ENCODE results near the gene HELZ2. TPM values are rescaled to one million over a fixed set of nuclear protein-coding genes. Genes with fewer than 3 reads are reported as not detected.

The HELZ2 gene
- total RNA-seq, 1 experiment from 2014 or later = 27.5 TPM

DNA sequence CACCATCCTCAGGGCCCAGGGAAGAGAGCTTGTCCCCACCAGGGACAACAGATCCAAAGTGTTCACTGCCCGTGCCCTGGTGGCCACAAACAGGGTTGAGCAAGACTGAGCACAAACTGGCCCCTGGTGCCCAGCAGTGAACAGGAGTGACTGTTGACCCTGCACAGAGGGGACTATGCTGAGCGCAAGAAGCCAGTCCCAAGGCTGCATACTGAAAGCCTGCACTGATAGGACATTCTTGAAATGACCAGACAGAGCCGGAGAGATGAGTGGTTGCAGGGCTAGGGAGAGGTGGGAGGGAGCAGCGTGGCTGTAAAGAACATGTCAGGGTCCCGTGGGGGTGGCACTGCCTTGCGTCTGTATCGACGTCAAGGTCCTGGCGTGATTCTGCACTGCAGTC, 23.0 kb downstream of the HELZ2 start:
- ATAC-seq = no peak
- no peak for DNase-seq (ENCODE audit: low spot score)
- H3K4me1 Mint-ChIP-seq = peaks cover 23% of the 10 kb centered on the region
- H3K27me3 Mint-ChIP-seq (ENCODE audit: low read depth) = no peaks in the 10 kb centered on the region
- H3K4me3 Mint-ChIP-seq = no peak overlapping the region
- H3K27ac Mint-ChIP-seq = peak overlapping the region; percentile 24; the same call in 1 of the 2 replicates
- no peaks in the 10 kb centered on the region for H3K9me3 Mint-ChIP-seq
- no peak for TF ChIP-seq GTF2I (CRISPR knock-in tag; conservative IDR thresholded peaks at IDR 0.05)
- no peak for TF ChIP-seq NFYB (CRISPR knock-in tag; conservative IDR thresholded peaks at IDR 0.05; ENCODE audit: low read depth)
- TF ChIP-seq ZNF423 (CRISPR knock-in tag; IDR thresholded peaks at IDR 0.05) = no peak
- TF ChIP-seq, protein P1, sequence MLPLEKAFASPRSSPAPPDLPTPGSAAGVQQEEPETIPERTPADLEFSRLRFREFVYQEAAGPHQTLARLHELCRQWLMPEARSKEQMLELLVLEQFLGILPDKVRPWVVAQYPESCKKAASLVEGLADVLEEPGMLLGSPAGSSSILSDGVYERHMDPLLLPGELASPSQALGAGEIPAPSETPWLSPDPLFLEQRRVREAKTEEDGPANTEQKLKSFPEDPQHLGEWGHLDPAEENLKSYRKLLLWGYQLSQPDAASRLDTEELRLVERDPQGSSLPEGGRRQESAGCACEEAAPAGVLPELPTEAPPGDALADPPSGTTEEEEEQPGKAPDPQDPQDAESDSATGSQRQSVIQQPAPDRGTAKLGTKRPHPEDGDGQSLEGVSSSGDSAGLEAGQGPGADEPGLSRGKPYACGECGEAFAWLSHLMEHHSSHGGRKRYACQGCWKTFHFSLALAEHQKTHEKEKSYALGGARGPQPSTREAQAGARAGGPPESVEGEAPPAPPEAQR (CRISPR knock-in tag; IDR thresholded peaks at IDR 0.05) = no peak
- no peak for TF ChIP-seq EMX1 (CRISPR knock-in tag; IDR thresholded peaks at IDR 0.05)
- TF ChIP-seq, protein P2, sequence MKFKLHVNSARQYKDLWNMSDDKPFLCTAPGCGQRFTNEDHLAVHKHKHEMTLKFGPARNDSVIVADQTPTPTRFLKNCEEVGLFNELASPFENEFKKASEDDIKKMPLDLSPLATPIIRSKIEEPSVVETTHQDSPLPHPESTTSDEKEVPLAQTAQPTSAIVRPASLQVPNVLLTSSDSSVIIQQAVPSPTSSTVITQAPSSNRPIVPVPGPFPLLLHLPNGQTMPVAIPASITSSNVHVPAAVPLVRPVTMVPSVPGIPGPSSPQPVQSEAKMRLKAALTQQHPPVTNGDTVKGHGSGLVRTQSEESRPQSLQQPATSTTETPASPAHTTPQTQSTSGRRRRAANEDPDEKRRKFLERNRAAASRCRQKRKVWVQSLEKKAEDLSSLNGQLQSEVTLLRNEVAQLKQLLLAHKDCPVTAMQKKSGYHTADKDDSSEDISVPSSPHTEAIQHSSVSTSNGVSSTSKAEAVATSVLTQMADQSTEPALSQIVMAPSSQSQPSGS (CRISPR knock-in tag; IDR thresholded peaks at IDR 0.05; ENCODE audit: borderline replicate concordance, low read depth) = no peak
- TF ChIP-seq, protein P3, sequence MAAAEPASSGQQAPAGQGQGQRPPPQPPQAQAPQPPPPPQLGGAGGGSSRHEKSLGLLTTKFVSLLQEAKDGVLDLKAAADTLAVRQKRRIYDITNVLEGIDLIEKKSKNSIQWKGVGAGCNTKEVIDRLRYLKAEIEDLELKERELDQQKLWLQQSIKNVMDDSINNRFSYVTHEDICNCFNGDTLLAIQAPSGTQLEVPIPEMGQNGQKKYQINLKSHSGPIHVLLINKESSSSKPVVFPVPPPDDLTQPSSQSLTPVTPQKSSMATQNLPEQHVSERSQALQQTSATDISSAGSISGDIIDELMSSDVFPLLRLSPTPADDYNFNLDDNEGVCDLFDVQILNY (CRISPR knock-in tag; IDR thresholded peaks at IDR 0.05) = no peak
- TF ChIP-seq, protein P4, sequence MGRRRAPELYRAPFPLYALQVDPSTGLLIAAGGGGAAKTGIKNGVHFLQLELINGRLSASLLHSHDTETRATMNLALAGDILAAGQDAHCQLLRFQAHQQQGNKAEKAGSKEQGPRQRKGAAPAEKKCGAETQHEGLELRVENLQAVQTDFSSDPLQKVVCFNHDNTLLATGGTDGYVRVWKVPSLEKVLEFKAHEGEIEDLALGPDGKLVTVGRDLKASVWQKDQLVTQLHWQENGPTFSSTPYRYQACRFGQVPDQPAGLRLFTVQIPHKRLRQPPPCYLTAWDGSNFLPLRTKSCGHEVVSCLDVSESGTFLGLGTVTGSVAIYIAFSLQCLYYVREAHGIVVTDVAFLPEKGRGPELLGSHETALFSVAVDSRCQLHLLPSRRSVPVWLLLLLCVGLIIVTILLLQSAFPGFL (CRISPR knock-in tag; IDR thresholded peaks at IDR 0.05; ENCODE audit: borderline replicate concordance) = no peak
- no peak for TF ChIP-seq CREM (CRISPR knock-in tag; IDR thresholded peaks at IDR 0.05)
- TF ChIP-seq, protein P5, sequence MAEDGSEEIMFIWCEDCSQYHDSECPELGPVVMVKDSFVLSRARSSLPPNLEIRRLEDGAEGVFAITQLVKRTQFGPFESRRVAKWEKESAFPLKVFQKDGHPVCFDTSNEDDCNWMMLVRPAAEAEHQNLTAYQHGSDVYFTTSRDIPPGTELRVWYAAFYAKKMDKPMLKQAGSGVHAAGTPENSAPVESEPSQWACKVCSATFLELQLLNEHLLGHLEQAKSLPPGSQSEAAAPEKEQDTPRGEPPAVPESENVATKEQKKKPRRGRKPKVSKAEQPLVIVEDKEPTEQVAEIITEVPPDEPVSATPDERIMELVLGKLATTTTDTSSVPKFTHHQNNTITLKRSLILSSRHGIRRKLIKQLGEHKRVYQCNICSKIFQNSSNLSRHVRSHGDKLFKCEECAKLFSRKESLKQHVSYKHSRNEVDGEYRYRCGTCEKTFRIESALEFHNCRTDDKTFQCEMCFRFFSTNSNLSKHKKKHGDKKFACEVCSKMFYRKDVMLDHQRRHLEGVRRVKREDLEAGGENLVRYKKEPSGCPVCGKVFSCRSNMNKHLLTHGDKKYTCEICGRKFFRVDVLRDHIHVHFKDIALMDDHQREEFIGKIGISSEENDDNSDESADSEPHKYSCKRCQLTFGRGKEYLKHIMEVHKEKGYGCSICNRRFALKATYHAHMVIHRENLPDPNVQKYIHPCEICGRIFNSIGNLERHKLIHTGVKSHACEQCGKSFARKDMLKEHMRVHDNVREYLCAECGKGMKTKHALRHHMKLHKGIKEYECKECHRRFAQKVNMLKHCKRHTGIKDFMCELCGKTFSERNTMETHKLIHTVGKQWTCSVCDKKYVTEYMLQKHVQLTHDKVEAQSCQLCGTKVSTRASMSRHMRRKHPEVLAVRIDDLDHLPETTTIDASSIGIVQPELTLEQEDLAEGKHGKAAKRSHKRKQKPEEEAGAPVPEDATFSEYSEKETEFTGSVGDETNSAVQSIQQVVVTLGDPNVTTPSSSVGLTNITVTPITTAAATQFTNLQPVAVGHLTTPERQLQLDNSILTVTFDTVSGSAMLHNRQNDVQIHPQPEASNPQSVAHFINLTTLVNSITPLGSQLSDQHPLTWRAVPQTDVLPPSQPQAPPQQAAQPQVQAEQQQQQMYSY (CRISPR knock-in tag; IDR thresholded peaks at IDR 0.05) = no peak
- POLR2A ChIA-PET = no interaction called here
- CTCF ChIA-PET = interaction anchor here (0.6 to 2.2 kb wide), 3 partner anchors 13 to 423 kb away, joined by 3 to 15 read pairs (median 4); no protein-coding TSS in a partner anchor
- no peaks in the 10 kb centered on the region for H3K36me3 Mint-ChIP-seq

DNA sequence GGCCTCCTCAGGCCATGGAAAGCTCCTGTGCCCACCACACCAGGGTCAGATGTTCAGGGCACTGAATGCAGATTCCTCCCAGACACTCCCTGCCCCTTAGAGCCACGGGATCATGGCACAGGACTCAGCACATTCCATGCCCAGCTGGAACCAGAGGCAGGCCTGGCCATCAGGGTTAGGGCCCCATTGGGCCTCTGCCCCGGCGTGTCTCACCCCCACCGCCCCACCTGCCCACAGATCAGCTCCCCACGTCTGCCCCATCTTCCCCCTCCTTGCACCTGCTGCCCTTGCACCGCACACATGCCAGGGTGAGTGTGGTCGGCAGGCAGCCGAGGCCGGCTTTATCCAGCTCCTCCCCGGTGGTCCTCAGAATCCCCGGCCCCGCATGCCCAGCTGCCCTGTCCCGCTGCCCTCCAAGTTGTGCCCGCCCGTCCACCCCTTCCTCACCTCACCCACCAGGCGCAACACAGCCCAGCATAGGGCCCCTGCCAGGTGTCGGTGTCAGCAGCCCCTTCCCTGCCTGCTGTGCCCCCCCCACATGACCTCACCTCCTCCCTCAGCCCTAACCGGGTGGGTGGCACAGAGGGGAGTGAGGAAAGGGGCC, 24.3 kb downstream of the HELZ2 start:
- no peak overlapping the region; the same call in 1 of the 2 replicates for H3K27ac Mint-ChIP-seq
- H3K36me3 Mint-ChIP-seq = no peaks in the 10 kb centered on the region
- H3K4me1 Mint-ChIP-seq = peaks cover 23% of the 10 kb centered on the region
- DNase-seq (ENCODE audit: low spot score) (no peak), ATAC-seq (no peak)
- H3K4me3 Mint-ChIP-seq = no peak overlapping the region
- POLR2A ChIA-PET = no interaction called here
- no peaks in the 10 kb centered on the region for H3K27me3 Mint-ChIP-seq (ENCODE audit: low read depth)
- CTCF ChIA-PET = interaction anchor here (2.2 kb wide), 1 partner anchor 12 kb away, joined by 15 read pairs; no protein-coding TSS in a partner anchor
- H3K9me3 Mint-ChIP-seq = no peaks in the 10 kb centered on the region
- TF ChIP-seq SMAD4 (CRISPR knock-in tag; IDR thresholded peaks at IDR 0.05) = no peak
- TF ChIP-seq, protein P6, sequence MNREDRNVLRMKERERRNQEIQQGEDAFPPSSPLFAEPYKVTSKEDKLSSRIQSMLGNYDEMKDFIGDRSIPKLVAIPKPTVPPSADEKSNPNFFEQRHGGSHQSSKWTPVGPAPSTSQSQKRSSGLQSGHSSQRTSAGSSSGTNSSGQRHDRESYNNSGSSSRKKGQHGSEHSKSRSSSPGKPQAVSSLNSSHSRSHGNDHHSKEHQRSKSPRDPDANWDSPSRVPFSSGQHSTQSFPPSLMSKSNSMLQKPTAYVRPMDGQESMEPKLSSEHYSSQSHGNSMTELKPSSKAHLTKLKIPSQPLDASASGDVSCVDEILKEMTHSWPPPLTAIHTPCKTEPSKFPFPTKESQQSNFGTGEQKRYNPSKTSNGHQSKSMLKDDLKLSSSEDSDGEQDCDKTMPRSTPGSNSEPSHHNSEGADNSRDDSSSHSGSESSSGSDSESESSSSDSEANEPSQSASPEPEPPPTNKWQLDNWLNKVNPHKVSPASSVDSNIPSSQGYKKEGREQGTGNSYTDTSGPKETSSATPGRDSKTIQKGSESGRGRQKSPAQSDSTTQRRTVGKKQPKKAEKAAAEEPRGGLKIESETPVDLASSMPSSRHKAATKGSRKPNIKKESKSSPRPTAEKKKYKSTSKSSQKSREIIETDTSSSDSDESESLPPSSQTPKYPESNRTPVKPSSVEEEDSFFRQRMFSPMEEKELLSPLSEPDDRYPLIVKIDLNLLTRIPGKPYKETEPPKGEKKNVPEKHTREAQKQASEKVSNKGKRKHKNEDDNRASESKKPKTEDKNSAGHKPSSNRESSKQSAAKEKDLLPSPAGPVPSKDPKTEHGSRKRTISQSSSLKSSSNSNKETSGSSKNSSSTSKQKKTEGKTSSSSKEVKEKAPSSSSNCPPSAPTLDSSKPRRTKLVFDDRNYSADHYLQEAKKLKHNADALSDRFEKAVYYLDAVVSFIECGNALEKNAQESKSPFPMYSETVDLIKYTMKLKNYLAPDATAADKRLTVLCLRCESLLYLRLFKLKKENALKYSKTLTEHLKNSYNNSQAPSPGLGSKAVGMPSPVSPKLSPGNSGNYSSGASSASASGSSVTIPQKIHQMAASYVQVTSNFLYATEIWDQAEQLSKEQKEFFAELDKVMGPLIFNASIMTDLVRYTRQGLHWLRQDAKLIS (CRISPR knock-in tag; IDR thresholded peaks at IDR 0.05; ENCODE audit: borderline replicate concordance) = no peak
- no peak for TF ChIP-seq OVOL2 (CRISPR knock-in tag; IDR thresholded peaks at IDR 0.05; ENCODE audit: borderline replicate concordance)
- TF ChIP-seq CBFB (CRISPR knock-in tag; IDR thresholded peaks at IDR 0.05; ENCODE audit: low read depth) = no peak
- no peak for TF ChIP-seq NR1H2 (CRISPR knock-in tag; IDR thresholded peaks at IDR 0.05)
- TF ChIP-seq RORB (CRISPR knock-in tag; IDR thresholded peaks at IDR 0.05) = no peak
- TF ChIP-seq NFE2L1 (CRISPR knock-in tag; IDR thresholded peaks at IDR 0.05) = no peak
- TF ChIP-seq, protein P7, sequence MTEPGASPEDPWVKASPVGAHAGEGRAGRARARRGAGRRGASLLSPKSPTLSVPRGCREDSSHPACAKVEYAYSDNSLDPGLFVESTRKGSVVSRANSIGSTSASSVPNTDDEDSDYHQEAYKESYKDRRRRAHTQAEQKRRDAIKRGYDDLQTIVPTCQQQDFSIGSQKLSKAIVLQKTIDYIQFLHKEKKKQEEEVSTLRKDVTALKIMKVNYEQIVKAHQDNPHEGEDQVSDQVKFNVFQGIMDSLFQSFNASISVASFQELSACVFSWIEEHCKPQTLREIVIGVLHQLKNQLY (CRISPR knock-in tag; IDR thresholded peaks at IDR 0.05) = no peak
- no peak for TF ChIP-seq ZNF317 (CRISPR knock-in tag; IDR thresholded peaks at IDR 0.05; ENCODE audit: borderline replicate concordance, low read depth)
- TF ChIP-seq, protein P8, sequence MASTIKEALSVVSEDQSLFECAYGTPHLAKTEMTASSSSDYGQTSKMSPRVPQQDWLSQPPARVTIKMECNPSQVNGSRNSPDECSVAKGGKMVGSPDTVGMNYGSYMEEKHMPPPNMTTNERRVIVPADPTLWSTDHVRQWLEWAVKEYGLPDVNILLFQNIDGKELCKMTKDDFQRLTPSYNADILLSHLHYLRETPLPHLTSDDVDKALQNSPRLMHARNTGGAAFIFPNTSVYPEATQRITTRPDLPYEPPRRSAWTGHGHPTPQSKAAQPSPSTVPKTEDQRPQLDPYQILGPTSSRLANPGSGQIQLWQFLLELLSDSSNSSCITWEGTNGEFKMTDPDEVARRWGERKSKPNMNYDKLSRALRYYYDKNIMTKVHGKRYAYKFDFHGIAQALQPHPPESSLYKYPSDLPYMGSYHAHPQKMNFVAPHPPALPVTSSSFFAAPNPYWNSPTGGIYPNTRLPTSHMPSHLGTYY (CRISPR knock-in tag; IDR thresholded peaks at IDR 0.05) = no peak
- TF ChIP-seq SP1 (CRISPR knock-in tag; conservative IDR thresholded peaks at IDR 0.05) = no peak
